BLaER1 (cell line): ENCODE data around the gene KRTAP19-4.
"Not testable (repeated sequence)": the region's sequence is repeated elsewhere in the genome, so short reads cannot be mapped to it uniquely, and the experiment has no call there.

Experiments used
- H3K27ac ChIP-seq: shearing (Covaris generic); formaldehyde crosslinking; 2 replicates; pipeline ENCODE4 v1.8.1; 2022
- H3K27me3 ChIP-seq: shearing (Covaris generic); formaldehyde crosslinking; 2 replicates; pipeline ENCODE4 v1.8.1; 2022
- H3K36me3 ChIP-seq: shearing (Covaris generic); formaldehyde crosslinking; 2 replicates; pipeline ENCODE4 v1.8.1; 2022
- H3K4me1 ChIP-seq: shearing (Covaris generic); formaldehyde crosslinking; 2 replicates; pipeline ENCODE4 v1.8.1; 2022
- H3K4me2 ChIP-seq: shearing (Covaris generic); formaldehyde crosslinking; 2 replicates; pipeline ENCODE4 v1.8.1; 2022
- H3K4me3 ChIP-seq: shearing (Covaris generic); formaldehyde crosslinking; 2 replicates; pipeline ENCODE4 v1.8.1; 2022
- H3K9ac ChIP-seq: shearing (Covaris generic); formaldehyde crosslinking; 2 replicates; pipeline ENCODE4 v1.8.1; 2022
- H3K9me3 ChIP-seq: shearing (Covaris generic); formaldehyde crosslinking; 2 replicates; pipeline ENCODE4 v1.8.1; 2022
- H4K20me1 ChIP-seq: shearing (Covaris generic); formaldehyde crosslinking; 2 replicates; pipeline ENCODE4 v1.8.1; 2022
- Cebpa-rat ChIP-seq: shearing (Covaris generic); IDR thresholded peaks from 2 replicates; pipeline ENCODE4 v1.8.1; 2022

The KRTAP19-4 gene, protein sequence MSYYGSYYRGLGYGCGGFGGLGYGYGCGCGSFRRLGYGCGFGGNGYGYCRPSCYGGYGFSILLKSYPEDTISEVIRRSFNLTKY

DNA sequence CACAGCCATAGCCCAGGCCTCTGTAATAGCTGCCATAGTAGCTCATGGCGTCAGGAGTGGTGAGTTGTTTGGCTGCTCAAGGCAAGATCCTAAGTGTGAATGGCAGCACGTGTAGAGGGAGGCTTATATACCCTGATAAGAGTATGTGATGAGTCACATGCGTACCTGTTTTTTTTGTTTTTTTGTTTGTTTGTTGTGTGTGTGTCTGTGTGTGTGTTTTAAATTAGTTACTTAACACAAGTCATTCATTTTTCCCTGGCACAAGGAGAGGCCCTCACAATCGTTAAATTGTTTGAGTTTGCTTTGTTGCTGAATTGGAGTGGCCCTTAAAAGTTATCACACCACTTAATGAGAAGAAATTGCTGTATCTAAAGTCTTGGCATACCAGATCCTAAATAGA lies at the start of gene KRTAP19-4:
KRTAP19-4 (minus strand) TSS at position 101 of the 400 bp plus-strand sequence; CDS start at position 46, 55 bp downstream.
- no peak within 1 kb of the TSS for H3K9ac ChIP-seq
- H3K36me3 ChIP-seq: no peaks in the 10 kb centered on the region
- no peaks in the 10 kb centered on the region for H3K4me1 ChIP-seq
- H4K20me1 ChIP-seq: no peaks in the 10 kb centered on the region
- no peak within 1 kb of the TSS for H3K27ac ChIP-seq
- no peak within 1 kb of the TSS for H3K4me2 ChIP-seq
- H3K4me3 ChIP-seq: no peak within 1 kb of the TSS
- no peaks in the 10 kb centered on the region for H3K9me3 ChIP-seq
- TF ChIP-seq Cebpa-rat: no peak
- H3K27me3 ChIP-seq: no peaks in the 10 kb centered on the region

DNA sequence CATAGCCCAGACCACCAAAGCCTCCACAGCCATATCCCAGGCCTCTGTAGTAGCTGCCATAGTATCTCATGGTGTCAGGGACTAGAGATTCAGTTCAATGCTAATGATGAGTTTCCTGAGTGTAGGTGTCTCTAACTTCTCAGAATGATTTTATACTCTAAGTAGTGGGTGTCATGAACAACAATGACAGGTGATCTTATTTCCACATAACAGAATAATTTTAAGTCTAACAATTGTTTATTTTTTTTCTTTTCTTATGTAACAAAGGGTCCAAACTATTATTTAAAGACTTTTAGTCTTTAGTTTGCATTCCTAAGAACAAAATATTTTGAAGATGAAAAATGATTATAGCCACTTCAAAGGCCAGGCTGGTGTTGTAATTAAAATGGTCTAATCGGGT lies 44.8 kb upstream of the KRTAP19-4 start, which contains the start of gene KRTAP19-6:
KRTAP19-6 (minus strand) TSS at position 101 of the 400 bp plus-strand sequence; CDS start at position 70, 31 bp downstream.
- Histone ChIP-seq H3K27ac (no peak within 1 kb of the TSS), H3K9me3 (no peaks in the 10 kb centered on the region), H3K4me2 (no peak within 1 kb of the TSS), H4K20me1 (no peaks in the 10 kb centered on the region), H3K4me1 (no peaks in the 10 kb centered on the region), H3K4me3 (no peak within 1 kb of the TSS), H3K27me3 (no peaks in the 10 kb centered on the region), H3K36me3 (no peaks in the 10 kb centered on the region), H3K9ac (no peak within 1 kb of the TSS)
- no peak for TF ChIP-seq Cebpa-rat

DNA sequence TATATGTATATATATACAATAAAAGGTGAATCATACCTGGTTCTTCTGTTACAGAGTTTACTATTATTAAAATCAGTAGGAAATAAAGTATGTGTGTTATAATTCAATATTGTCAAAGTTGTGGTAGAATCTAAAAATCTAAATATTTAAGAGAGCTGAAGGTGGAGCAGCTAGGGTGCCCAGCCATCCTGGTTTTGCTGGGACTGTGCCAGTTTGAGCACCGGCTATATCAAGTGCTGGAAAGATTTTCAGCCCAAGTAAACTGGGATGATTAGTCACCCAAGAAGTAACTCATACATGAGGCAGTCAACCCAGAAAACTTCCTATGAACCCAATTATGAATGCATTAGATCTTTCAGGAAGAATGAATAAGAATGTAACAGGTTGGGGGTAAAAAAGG lies 21.9 kb upstream of the KRTAP19-4 start:
- no peaks in the 10 kb centered on the region for H3K9me3 ChIP-seq
- no peak for TF ChIP-seq Cebpa-rat
- H3K9ac ChIP-seq: no peak overlapping the region
- H3K4me3 ChIP-seq: no peak overlapping the region
- no peaks in the 10 kb centered on the region for H3K27me3 ChIP-seq
- no peaks in the 10 kb centered on the region for H3K4me1 ChIP-seq
- H4K20me1 ChIP-seq: no peaks in the 10 kb centered on the region
- H3K4me2 ChIP-seq: no peak overlapping the region
- H3K27ac ChIP-seq: no peak overlapping the region
- H3K36me3 ChIP-seq: no peaks in the 10 kb centered on the region

DNA sequence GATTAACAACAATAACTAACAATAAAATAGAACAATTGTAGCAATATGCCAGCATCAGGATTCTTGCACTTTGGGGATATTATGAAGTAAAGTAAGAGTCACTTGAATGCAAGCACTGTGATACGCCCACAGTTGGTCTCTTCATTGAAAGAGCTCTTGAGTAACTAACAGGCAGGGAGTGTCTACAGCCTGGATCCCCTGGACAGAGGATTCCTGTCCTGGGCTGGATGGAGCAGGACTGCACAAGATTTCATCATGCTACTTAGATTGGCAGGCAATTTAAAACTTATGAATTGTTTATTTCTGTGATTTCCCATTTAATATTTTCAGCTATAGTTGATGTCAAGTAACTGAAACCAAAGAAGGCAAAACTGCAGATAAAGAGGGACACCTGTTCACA lies 18.7 kb upstream of the KRTAP19-4 start:
- Histone ChIP-seq H3K9ac (no peak overlapping the region), H3K36me3 (no peaks in the 10 kb centered on the region), H3K4me1 (no peaks in the 10 kb centered on the region), H3K27ac (no peak overlapping the region), H3K4me2 (no peak overlapping the region), H3K27me3 (no peaks in the 10 kb centered on the region), H4K20me1 (no peaks in the 10 kb centered on the region), H3K9me3 (no peaks in the 10 kb centered on the region), H3K4me3 (no peak overlapping the region)
- no peak for TF ChIP-seq Cebpa-rat

DNA sequence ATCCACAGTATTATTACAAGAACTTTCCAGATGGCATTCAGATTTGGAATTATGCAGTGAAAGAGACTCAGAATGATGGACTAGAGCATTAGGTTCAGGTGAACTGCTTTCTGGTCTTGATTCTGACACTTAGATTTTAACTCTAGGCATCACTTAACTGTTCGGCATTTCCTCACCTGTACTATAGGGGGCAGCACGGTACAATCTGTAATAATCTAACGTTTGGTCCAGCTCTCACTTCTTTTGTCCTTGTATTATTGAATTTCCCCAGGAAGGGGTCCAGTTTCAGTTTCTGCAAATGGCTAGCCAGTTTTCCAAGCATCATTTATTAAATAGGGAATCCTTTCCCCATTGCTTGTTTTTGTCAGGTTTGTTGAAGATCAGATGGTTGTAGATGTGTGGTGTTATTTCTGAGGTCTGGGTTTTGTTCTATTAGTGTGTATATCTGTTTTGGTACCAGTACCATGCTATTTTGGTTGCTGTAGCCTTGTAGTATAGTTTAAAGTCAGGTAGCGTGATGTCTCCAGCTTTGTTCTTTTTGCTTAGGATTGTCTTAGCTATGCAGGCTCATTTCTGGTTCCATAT lies 8.7 kb upstream of the KRTAP19-4 start:
- H3K27ac ChIP-seq, H4K20me1 ChIP-seq, H3K9ac ChIP-seq, H3K4me1 ChIP-seq, H3K27me3 ChIP-seq, H3K4me3 ChIP-seq, H3K9me3 ChIP-seq, H3K4me2 ChIP-seq, H3K36me3 ChIP-seq: not testable (repeated sequence)

DNA sequence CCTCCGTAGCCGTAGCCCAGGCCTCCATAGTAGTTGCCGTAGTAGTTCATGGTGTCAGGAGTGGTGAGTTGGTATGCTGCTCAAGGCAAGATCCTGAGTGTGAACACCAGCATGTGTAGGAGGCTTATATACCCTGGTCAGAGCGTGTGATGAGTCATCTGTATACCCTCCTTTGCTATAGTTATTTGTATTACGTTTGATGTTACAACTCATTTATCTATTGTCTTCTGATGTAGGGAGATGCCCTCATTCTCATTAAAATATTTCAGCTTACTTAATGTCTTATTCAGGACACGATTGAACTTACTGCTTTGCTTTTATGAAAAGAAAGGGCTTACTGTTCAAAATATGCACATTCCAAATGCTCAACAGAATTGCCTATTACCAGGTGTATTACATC lies 5.1 kb upstream of the KRTAP19-4 start, which contains the start of gene KRTAP19-5:
KRTAP19-5 (minus strand) TSS at position 101 of the 400 bp plus-strand sequence; CDS start at position 50, 51 bp downstream.
- Histone ChIP-seq H3K27ac (no peak within 1 kb of the TSS), H3K4me1 (no peaks in the 10 kb centered on the region), H3K4me2 (no peak within 1 kb of the TSS), H3K9ac (no peak within 1 kb of the TSS), H3K27me3 (no peaks in the 10 kb centered on the region), H3K9me3 (no peaks in the 10 kb centered on the region), H3K4me3 (no peak within 1 kb of the TSS), H3K36me3 (no peaks in the 10 kb centered on the region), H4K20me1 (no peaks in the 10 kb centered on the region)
- no peak for TF ChIP-seq Cebpa-rat

DNA sequence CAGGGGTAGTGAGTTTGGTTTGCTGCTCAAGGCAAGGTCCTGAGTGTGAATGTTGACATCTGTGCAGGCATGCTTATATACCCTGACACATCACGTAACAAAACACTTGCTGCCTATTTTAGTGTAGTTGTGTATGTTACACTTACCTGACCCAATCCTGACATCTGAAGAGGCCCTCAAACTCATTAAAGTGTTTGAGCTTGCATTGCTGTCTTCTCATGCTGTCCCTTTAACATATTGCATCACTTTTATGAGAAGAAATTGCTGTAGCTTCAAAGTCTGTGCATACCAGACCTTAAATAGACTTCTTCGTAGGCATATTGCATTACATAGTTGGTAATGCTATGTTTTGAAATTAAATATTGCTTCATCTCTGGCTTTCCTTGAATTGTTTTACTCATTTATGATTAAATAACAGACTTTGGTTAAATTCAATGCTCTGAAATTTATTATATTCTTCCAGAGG lies 5.0 kb downstream of the KRTAP19-4 start, which contains the start of gene KRTAP19-3:
KRTAP19-3 (minus strand) TSS at position 51 of the 466 bp plus-strand sequence. CDS start 56 bp downstream, outside the sequence.
- TF ChIP-seq Cebpa-rat: no peak
- Histone ChIP-seq H3K36me3 (no peaks in the 10 kb centered on the region), H3K9ac (no peak within 1 kb of the TSS)

DNA sequence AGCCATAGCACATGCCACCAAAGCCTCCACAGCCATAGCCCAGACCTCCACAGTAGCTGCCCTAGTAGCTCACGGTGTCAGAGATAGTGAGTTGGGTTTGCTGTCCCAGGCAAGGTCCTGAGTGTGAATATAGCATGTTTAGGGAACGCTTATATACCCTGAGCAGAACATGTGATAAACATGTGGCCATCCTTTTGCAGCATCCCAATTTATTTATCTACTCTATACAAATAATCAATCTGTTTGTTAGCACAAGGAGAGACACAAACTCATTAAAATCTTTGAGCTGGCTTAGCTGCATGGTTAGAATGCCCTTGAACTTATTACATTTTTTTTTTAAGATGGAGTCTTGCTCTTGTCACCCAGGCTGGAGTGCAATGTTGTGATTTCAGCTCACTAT lies 9.6 kb downstream of the KRTAP19-4 start, which contains the start of gene KRTAP19-2:
KRTAP19-2 (minus strand) TSS at position 101 of the 400 bp plus-strand sequence; CDS start at position 13, 88 bp downstream.
- Histone ChIP-seq H4K20me1 (no peaks in the 10 kb centered on the region), H3K27ac (no peak within 1 kb of the TSS), H3K4me1 (no peaks in the 10 kb centered on the region), H3K4me3 (no peak within 1 kb of the TSS), H3K9ac (no peak within 1 kb of the TSS), H3K36me3 (no peaks in the 10 kb centered on the region), H3K9me3 (peaks cover 28% of the 10 kb centered on the region), H3K27me3 (no peaks in the 10 kb centered on the region), H3K4me2 (no peak within 1 kb of the TSS)
- no peak for TF ChIP-seq Cebpa-rat

More for the DNA sequence above, 5.0 kb downstream of the KRTAP19-4 start, which contains the start of gene KRTAP19-3:
- no peak within 1 kb of the TSS for H3K27ac ChIP-seq
- no peaks in the 10 kb centered on the region for H3K4me1 ChIP-seq
- H4K20me1 ChIP-seq: no peaks in the 10 kb centered on the region
- H3K27me3 ChIP-seq: no peaks in the 10 kb centered on the region
- H3K4me2 ChIP-seq: no peak within 1 kb of the TSS
- peaks cover 8% of the 10 kb centered on the region for H3K9me3 ChIP-seq
- H3K4me3 ChIP-seq: no peak within 1 kb of the TSS

DNA sequence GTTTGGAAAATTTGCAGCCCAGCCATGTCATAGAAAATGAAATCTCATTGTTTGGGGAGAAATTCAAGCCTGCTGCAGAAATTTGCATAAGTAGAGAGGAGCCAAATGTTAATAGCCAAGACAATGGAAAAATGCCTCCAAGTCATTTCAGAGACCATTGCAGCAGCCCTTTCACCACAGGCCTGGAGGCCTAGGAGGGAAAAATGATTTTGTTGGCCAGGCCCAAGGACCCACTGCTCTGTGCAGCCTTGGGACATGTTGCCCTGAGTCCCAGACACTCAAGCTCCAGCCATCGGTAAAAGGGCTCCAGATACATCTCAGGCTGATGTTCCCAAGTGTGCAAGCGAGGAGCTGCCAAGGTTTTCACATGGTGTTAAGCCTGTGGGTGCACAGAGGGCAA lies 10.8 kb downstream of the KRTAP19-4 start:
- no peak for TF ChIP-seq Cebpa-rat
- H3K9me3 ChIP-seq: peaks cover 28% of the 10 kb centered on the region
- H3K36me3 ChIP-seq: no peaks in the 10 kb centered on the region
- H3K27ac ChIP-seq: no peak overlapping the region
- H4K20me1 ChIP-seq: no peaks in the 10 kb centered on the region
- H3K4me3 ChIP-seq: no peak overlapping the region
- H3K4me1 ChIP-seq: no peaks in the 10 kb centered on the region
- no peak overlapping the region for H3K9ac ChIP-seq
- no peaks in the 10 kb centered on the region for H3K27me3 ChIP-seq
- H3K4me2 ChIP-seq: no peak overlapping the region

DNA sequence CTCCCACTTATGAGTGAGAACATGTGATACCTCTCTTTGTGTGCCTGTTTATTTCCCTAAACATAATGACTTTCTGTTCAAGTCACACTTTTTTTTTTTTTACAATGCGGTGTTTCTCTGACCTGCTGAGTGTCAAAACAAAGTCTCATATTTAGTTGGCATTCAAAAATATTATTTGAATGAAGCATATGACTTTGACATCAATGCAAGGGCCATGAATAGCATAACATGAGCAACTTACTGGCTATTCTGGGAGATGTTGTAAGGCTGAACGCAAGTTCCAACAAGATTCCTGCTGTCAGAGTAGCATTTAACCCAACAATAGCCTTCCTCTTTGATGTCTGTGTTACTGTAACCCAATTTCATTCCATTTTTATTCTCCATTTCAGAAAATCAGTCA lies 14.8 kb downstream of the KRTAP19-4 start:
- Histone ChIP-seq H3K4me1 (no peaks in the 10 kb centered on the region), H3K4me2 (no peak overlapping the region), H3K9me3 (peaks cover 21% of the 10 kb centered on the region), H4K20me1 (no peaks in the 10 kb centered on the region), H3K27ac (no peak overlapping the region), H3K36me3 (no peaks in the 10 kb centered on the region), H3K4me3 (no peak overlapping the region), H3K27me3 (no peaks in the 10 kb centered on the region), H3K9ac (no peak overlapping the region)
- no peak for TF ChIP-seq Cebpa-rat
